ENCODE results near the gene DST. TPM values are rescaled to one million over a fixed set of nuclear protein-coding genes. Genes with fewer than 3 reads are reported as not detected.

DST gene
- polyA plus RNA-seq, 1 of the 3 experiments (the other 2 are of a cell fraction), result 64.3 TPM

DNA sequence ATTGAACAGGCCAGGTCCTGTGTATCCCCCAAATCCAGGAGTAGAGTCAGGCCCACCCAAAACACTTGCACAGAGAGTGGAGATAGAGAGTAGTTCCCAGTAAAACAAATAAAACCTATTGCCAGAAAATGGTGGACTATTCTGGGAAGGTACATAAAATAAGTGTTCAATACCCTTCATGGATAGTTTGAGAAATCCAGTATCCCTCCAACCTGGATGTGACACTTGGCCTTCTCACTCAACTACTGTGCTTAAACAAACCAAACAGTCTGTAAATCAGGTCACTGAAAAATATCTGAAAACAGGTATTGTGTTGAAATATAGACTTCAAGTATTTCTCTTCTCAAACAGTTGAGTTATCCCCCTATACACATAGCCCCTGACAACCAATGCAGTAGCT lies 233.7 kb downstream of the DST start:
- Histone ChIP-seq H3K27me3 (ENCODE audit: insufficient read depth) (no peaks in the 10 kb centered on the region), H4K20me1 (ENCODE audit: insufficient read depth) (no peaks in the 10 kb centered on the region), H3K27ac (ENCODE audit: low read depth in 2 of 2, low read length in 1 of 2) (no peak overlapping the region), H2AFZ (ENCODE audit: low read depth) (no peak overlapping the region), H3K9me3 (no peaks in the 10 kb centered on the region), H3K9me2 (no peaks in the 10 kb centered on the region), H3F3A (replicated peaks; ENCODE audit: insufficient read depth) (no peaks in the 10 kb centered on the region), H3K79me2 (ENCODE audit: insufficient read depth) (no peaks in the 10 kb centered on the region), H3K36me3 (replicated peaks in 1 of 2; ENCODE audit: control insufficient read depth in 1 of 2, insufficient read depth in 2 of 2, low read length in 1 of 2) (no peaks in the 10 kb centered on the region), H3K4me2 (no peak overlapping the region), H3K4me1 (ENCODE audit: control insufficient read depth in 1 of 2, insufficient read depth in 2 of 2, low read depth in 1 of 2, low read length in 1 of 2) (peaks cover 0 to 2% of the 10 kb centered on the region in 2 experiments; a peak in 2 of 4 replicates), H3K4me3 (ENCODE audit: low read depth in 2 of 2, low read length in 1 of 2) (no peak overlapping the region), H3K9ac (no peak overlapping the region)
- no peak for TF ChIP-seq CTCF (IDR thresholded peaks at IDR 0.05)
- TF ChIP-seq, protein P1, sequence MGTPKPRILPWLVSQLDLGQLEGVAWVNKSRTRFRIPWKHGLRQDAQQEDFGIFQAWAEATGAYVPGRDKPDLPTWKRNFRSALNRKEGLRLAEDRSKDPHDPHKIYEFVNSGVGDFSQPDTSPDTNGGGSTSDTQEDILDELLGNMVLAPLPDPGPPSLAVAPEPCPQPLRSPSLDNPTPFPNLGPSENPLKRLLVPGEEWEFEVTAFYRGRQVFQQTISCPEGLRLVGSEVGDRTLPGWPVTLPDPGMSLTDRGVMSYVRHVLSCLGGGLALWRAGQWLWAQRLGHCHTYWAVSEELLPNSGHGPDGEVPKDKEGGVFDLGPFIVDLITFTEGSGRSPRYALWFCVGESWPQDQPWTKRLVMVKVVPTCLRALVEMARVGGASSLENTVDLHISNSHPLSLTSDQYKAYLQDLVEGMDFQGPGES (IDR thresholded peaks at IDR 0.05; ENCODE audit: low read depth, low read length), result no peak
- TF ChIP-seq, protein P2, sequence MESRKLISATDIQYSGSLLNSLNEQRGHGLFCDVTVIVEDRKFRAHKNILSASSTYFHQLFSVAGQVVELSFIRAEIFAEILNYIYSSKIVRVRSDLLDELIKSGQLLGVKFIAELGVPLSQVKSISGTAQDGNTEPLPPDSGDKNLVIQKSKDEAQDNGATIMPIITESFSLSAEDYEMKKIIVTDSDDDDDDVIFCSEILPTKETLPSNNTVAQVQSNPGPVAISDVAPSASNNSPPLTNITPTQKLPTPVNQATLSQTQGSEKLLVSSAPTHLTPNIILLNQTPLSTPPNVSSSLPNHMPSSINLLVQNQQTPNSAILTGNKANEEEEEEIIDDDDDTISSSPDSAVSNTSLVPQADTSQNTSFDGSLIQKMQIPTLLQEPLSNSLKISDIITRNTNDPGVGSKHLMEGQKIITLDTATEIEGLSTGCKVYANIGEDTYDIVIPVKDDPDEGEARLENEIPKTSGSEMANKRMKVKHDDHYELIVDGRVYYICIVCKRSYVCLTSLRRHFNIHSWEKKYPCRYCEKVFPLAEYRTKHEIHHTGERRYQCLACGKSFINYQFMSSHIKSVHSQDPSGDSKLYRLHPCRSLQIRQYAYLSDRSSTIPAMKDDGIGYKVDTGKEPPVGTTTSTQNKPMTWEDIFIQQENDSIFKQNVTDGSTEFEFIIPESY (IDR thresholded peaks at IDR 0.05; ENCODE audit: borderline replicate concordance, low read depth), result no peak
- TF ChIP-seq TAF1 (IDR thresholded peaks at IDR 0.05; ENCODE audit: borderline replicate concordance, low read depth, low read length), result no peak
- TF ChIP-seq YY1 (IDR thresholded peaks at IDR 0.05; ENCODE audit: low read depth), result no peak
- no peak for TF ChIP-seq CHD2 (IDR thresholded peaks at IDR 0.05; ENCODE audit: low read length, partially characterized antibody)
- no peak for TF ChIP-seq NFIC (IDR thresholded peaks at IDR 0.05; ENCODE audit: borderline replicate concordance)
- ChIA-PET POLR2A (no interaction called here), CTCF (interaction anchor here (0.8 kb wide), 1 partner anchor 187 kb away, joined by 3 read pairs; no protein-coding TSS in a partner anchor)
- no peak for DNase-seq

All from SK-N-SH (cell line).